Panc1 (cell line): ENCODE measurements around the gene ADAM11. TPM values are rescaled to one million over a fixed set of nuclear protein-coding genes. Genes with fewer than 3 reads are reported as not detected.

ENCODE experiments used
- ATAC-seq: fragments of 200-7000 bp; cut with Tn5 transposase; 2 replicates; pipeline ENCODE4 v1.9.1; 2020; ENCODE audit warnings: mild to moderate bottlenecking, moderate library complexity
- BruUV-seq: library from RNA; stranded (reverse); fragments of 400-500 nt; replicated peaks from 2 replicates; lab custom pipeline; 2021; lab: Mats Ljungman, UMichigan
- CTCF ChIA-PET: fragments of 300-600 bp; sonication (Branson Sonifier 250); formaldehyde crosslinking; loops from one replicate; lab custom pipeline; 2022; ENCODE audit warnings: antibody characterized with exemption; lab: Charles Lee
- POLR2A ChIA-PET: fragments of 300-600 bp; sonication (Branson Sonifier 250); formaldehyde crosslinking; loops from one replicate; lab custom pipeline; 2022; ENCODE audit warnings: antibody characterized with exemption; lab: Charles Lee
- DNase-seq: peaks from one replicate; pipeline ENCODE4 v3.0.0-alpha.2; 2010; ENCODE audit warnings: low read depth, low spot score
- H3K27ac ChIP-seq: 2 replicates; pipeline ENCODE4 v1.5.1; 2011; ENCODE audit warnings: mild to moderate bottlenecking, low read length, inconsistent platforms
- H3K27me3 ChIP-seq: fragments of 200-500 bp; sonication (Bioruptor generic); 2 replicates; pipeline ENCODE4 v1.6.0; 2014; ENCODE audit warnings: low read length, inconsistent platforms; ENCODE audit not compliant: control insufficient read depth, insufficient read depth
- H3K36me3 ChIP-seq: fragments of 200-500 bp; sonication (Bioruptor generic); 2 replicates; pipeline ENCODE4 v1.5.1; 2014; ENCODE audit warnings: inconsistent platforms, mild to moderate bottlenecking, low read length, moderate library complexity; ENCODE audit not compliant: control insufficient read depth, insufficient read depth
- H3K4me1 ChIP-seq: 2 replicates; pipeline ENCODE4 v1.5.1; 2011; ENCODE audit warnings: inconsistent platforms, mild to moderate bottlenecking, low read length, moderate library complexity; ENCODE audit not compliant: control insufficient read depth, insufficient read depth
- H3K4me3 ChIP-seq, 2 experiments: 2 replicates each; pipeline ENCODE4 v1.5.1; 2011 to 2012; ENCODE audit warnings: low read depth in 2 of 2, low read length in 2 of 2, mild to moderate bottlenecking in 2 of 2, inconsistent platforms in 1 of 2, moderate library complexity in 1 of 2
- H3K9me3 ChIP-seq: fragments of 200-500 bp; sonication (Bioruptor generic); 2 replicates; pipeline ENCODE4 v1.5.1; 2014; ENCODE audit warnings: low read depth, mild to moderate bottlenecking, inconsistent platforms, low read length, moderate library complexity; ENCODE audit not compliant: control insufficient read depth, insufficient read depth
- CTCF ChIP-seq: fragments of 450-650 bp; IDR thresholded peaks from 2 replicates; pipeline ENCODE4 v1.5.1; 2017; ENCODE audit warnings: mild to moderate bottlenecking
- POLR2AphosphoS5 ChIP-seq: IDR thresholded peaks from 2 replicates; pipeline ENCODE4 v1.6.1; 2012; ENCODE audit warnings: mild to moderate bottlenecking, low read depth, low read length, moderate library complexity
- REST ChIP-seq, 2 experiments: IDR thresholded peaks; 2 replicates each; pipeline ENCODE4 v1.6.1; 2011 to 2012; ENCODE audit warnings: low read depth in 2 of 2, control low read depth in 1 of 2, low read length in 1 of 2, mild to moderate bottlenecking in 1 of 2, moderate library complexity in 1 of 2; ENCODE audit not compliant: insufficient read depth in 1 of 2
- SIN3A ChIP-seq: IDR thresholded peaks from 2 replicates; pipeline ENCODE4 v1.6.1; 2012; ENCODE audit warnings: low read depth, mild to moderate bottlenecking, low read length, moderate library complexity, borderline replicate concordance; ENCODE audit not compliant: insufficient read depth
- TCF7L2 ChIP-seq: IDR thresholded peaks from 2 replicates; pipeline ENCODE4 v1.6.1; 2011; ENCODE audit warnings: mild to moderate bottlenecking, low read depth, low read length, inconsistent platforms
- in situ Hi-C: cut with HindIII; loops from 2 replicates; pipeline ENCODE4 v1.10.0; 2016; ENCODE audit warnings: low sequenced_read_pairs, low pct_unique_long_range_greater_than_20kb
- intact Hi-C: fragments of 100-400 bp; cut with micrococcal nuclease; formaldehyde crosslinking; loops from one replicate; pipeline ENCODE4 v1.10.0; 2022; ENCODE audit not compliant: unreplicated experiment
- total RNA-seq: library from RNA; stranded (reverse); gene quantifications from one replicate; pipeline ENCODE4 v1.2.1, GENCODE V29; 2021; ENCODE audit not compliant: unreplicated experiment

The ADAM11 gene
- total RNA-seq, 1 experiment from 2014 or later, result 3.5 TPM

- no peaks in the 10 kb centered on the region for H3K27me3 ChIP-seq
- H3K4me1 ChIP-seq, result peaks cover 8% of the 10 kb centered on the region
- peak overlapping the region; percentile 56 to 82 for H3K4me3 ChIP-seq
- no TSS peak for BruUV-seq
- no peak for DNase-seq
- in situ Hi-C loops (no loop called here), intact Hi-C loops (no loop called here)
- H3K9me3 ChIP-seq, result no peaks in the 10 kb centered on the region
- ChIA-PET CTCF (no interaction called here), POLR2A (no interaction called here)
- TF ChIP-seq REST (IDR thresholded peaks at IDR 0.05; ENCODE audit: insufficient read depth in 1 of 2, low read depth in 2 of 2, low read length in 1 of 2), result no peak
- TF ChIP-seq TCF7L2, result no peak
- H3K27ac ChIP-seq, result peak overlapping the region; percentile 82
- ATAC-seq, result peak; percentile 51
- no peaks in the 10 kb centered on the region; the same call in 1 of the 2 replicates for H3K36me3 ChIP-seq
These were observed 71.8 kb downstream of the ADAM11 start for GRCh38 chr17:44830359-44831288.

GRCh38 chr17:44831371-44831770 is 72.6 kb downstream of the ADAM11 start:
- Histone ChIP-seq H3K4me1 (peaks cover 8% of the 10 kb centered on the region), H3K27me3 (no peaks in the 10 kb centered on the region), H3K4me3 (no peak overlapping the region), H3K36me3 (no peaks in the 10 kb centered on the region; the same call in 1 of the 2 replicates), H3K27ac (peak overlapping the region; percentile 82; the same call in 1 of the 2 replicates), H3K9me3 (no peaks in the 10 kb centered on the region)
- ATAC-seq (no peak), DNase-seq (no peak)
- intact Hi-C loops, result no loop called here
- ChIA-PET POLR2A (no interaction called here), CTCF (no interaction called here)
- TF ChIP-seq REST (IDR thresholded peaks at IDR 0.05; ENCODE audit: insufficient read depth in 1 of 2, low read depth in 2 of 2, low read length in 1 of 2) (no peak), SIN3A (no peak), CTCF (no peak), POLR2AphosphoS5 (no peak)
- no TSS peak for BruUV-seq
- in situ Hi-C loops, result no loop called here

Other genes with a start within 250 kb of the ADAM11 start
- gene FZD2, start 201.5 kb upstream of the ADAM11 start, total RNA-seq, result 35.4 TPM
- gene MEIOC, start 102.5 kb upstream of the ADAM11 start, total RNA-seq, result 0.82 TPM
- gene CCDC43, start 69.2 kb upstream of the ADAM11 start, total RNA-seq, result 16.0 TPM
- gene DBF4B, start 50.3 kb upstream of the ADAM11 start, total RNA-seq, result 24.0 TPM
- 89.4 TPM for gene GJC1, start 71.3 kb downstream of the ADAM11 start, total RNA-seq
- not detected for gene HIGD1B, start 88.9 kb downstream of the ADAM11 start, total RNA-seq
- gene EFTUD2, start 140.5 kb downstream of the ADAM11 start, total RNA-seq, result 98.0 TPM
- not detected for gene GFAP, start 156.5 kb downstream of the ADAM11 start, total RNA-seq
- gene KIF18B, start 188.8 kb downstream of the ADAM11 start, total RNA-seq, result 31.3 TPM
- gene C1QL1, start 209.3 kb downstream of the ADAM11 start, total RNA-seq, result 9.5 TPM